GM21381 (cell line): ENCODE measurements around the gene MAPKBP1.
"Not testable (repeated sequence)": the region's sequence is repeated elsewhere in the genome, so short reads cannot be mapped to it uniquely, and the experiment has no call there.

Experiments
- ATAC-seq: cut with Tn5 transposase; IDR thresholded peaks from one replicate; pipeline ENCODE4 v1.9.1; 2021; ENCODE audit warnings: mild to moderate bottlenecking, moderate library complexity; ENCODE audit not compliant: unreplicated experiment

The MAPKBP1 gene

GRCh38 chr15:41774062-41774881 is at the start of gene MAPKBP1:
Gene MAPKBP1, plus strand, starts transcription at chr15:41774484. Its CDS starts 792 bp downstream, at chr15:41775276.
- peak; percentile 83 for ATAC-seq

- no peak for ATAC-seq
These were observed 47.1 kb upstream of the MAPKBP1 start for GRCh38 chr15:41727143-41727542.

GRCh38 chr15:41728061-41728460 is 46.2 kb upstream of the MAPKBP1 start:
- ATAC-seq: not testable (repeated sequence)

GRCh38 chr15:41730543-41730942 is 43.7 kb upstream of the MAPKBP1 start:
- ATAC-seq: no peak

- ATAC-seq: no peak
These were observed 41.8 kb upstream of the MAPKBP1 start for GRCh38 chr15:41732483-41732882.

GRCh38 chr15:41734079-41734478 is 40.2 kb upstream of the MAPKBP1 start:
- ATAC-seq: no peak

GRCh38 chr15:41735046-41735445 is 39.2 kb upstream of the MAPKBP1 start:
- no peak for ATAC-seq

GRCh38 chr15:41735492-41735891 is 38.8 kb upstream of the MAPKBP1 start:
- ATAC-seq: not testable (repeated sequence)

- ATAC-seq: no peak
These were observed 27.5 kb upstream of the MAPKBP1 start for GRCh38 chr15:41746802-41747201.

- no peak for ATAC-seq
These were observed 18.1 kb upstream of the MAPKBP1 start for GRCh38 chr15:41756198-41756597.

GRCh38 chr15:41772720-41773331 is 1.5 kb upstream of the MAPKBP1 start:
- ATAC-seq: no peak

GRCh38 chr15:41773332-41773728 is 954 bp upstream of the MAPKBP1 start:
- no peak for ATAC-seq

- ATAC-seq: no peak
These were observed 589 bp upstream of the MAPKBP1 start for GRCh38 chr15:41773729-41774061.

GRCh38 chr15:41774882-41775417 is 666 bp downstream of the MAPKBP1 start:
- no peak for ATAC-seq

GRCh38 chr15:41775651-41776050 is 1.4 kb downstream of the MAPKBP1 start:
- ATAC-seq: no peak

- ATAC-seq: no peak
These were observed 3.2 kb downstream of the MAPKBP1 start for GRCh38 chr15:41777421-41777973.

GRCh38 chr15:41778521-41778920 is 4.2 kb downstream of the MAPKBP1 start:
- no peak for ATAC-seq

- no peak for ATAC-seq
These were observed 5.4 kb downstream of the MAPKBP1 start for GRCh38 chr15:41779662-41780157.

- ATAC-seq: no peak
These were observed 6.0 kb downstream of the MAPKBP1 start for GRCh38 chr15:41780266-41780665.

- ATAC-seq: no peak
These were observed 6.4 kb downstream of the MAPKBP1 start for GRCh38 chr15:41780727-41781126.

GRCh38 chr15:41782371-41783282 is 8.3 kb downstream of the MAPKBP1 start:
- no peak for ATAC-seq
